ENCODE results near the gene SMIM22.
A peak's percentile ranks its signal among the peaks of the same experiment; 100 is the strongest.

The SMIM22 gene

GRCh38 chr16:4795181-4795827 lies at the start of gene SMIM22:
SMIM22 (plus strand) TSS chr16:4795369; CDS start chr16:4795735, 366 bp downstream.
- DNase-seq (ENCODE audit: low read depth, low spot score): no peak

DNA sequence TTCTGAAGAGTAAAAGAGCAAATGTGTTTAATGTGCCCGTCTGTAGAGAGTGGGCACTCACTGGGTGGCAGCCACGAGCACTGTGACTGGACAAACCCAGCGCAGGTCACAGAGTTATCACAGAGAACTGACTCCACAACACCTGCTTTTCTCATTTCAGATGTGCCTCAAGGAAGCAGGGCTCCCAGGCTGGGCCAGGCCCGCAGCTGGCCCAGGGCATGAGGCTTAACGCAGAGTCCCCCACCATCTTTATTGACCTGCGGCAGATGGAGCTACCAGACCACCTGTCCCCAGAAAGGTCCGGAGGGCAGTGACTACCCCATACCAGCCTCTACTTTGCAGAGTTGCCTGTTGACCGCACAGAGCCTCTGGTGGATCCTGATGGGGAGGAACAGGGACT lies 49.0 kb upstream of the SMIM22 start:
- DNase-seq (ENCODE audit: low read depth, low spot score): no peak

GRCh38 chr16:4746991-4747574 lies 48.1 kb upstream of the SMIM22 start:
- DNase-seq (ENCODE audit: low read depth, low spot score): peak; percentile 24

DNA sequence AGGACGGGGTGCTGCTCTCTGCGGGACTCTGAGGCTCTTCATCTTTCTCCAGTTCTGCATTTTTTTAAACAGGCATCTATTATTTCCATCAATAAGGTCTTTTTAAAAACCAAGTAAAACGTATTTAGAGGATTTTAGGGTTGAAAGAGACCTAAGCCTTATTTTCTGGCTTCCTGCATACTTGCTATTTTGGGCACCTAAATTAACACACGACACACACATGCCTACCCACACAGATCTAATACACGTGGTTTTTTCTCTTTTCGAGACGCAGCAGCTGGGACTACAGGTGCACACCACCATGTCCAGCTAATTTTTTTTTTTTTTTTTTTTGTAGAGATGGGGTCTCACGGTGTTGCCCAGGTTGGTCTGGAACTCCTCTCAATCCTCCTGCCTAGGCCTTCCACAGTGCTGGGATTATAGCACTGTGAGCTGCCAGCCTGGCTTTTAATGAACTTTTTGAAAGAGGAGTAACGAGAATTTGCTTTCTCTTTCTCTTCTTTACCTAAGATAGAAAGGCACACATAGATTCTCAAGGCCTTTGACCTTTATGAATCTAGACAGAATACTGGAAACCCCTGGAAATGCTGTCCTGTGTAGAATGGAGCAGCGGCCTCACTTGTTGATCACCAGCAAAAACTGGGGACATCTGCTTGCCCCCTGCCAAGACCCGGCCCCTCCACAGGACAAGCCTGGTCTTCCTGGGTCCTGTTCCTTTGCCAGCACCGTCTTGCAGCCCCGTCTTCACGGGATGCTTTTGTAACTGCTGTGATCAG lies 47.1 kb upstream of the SMIM22 start:
- no peak for DNase-seq (ENCODE audit: low read depth, low spot score)

DNA sequence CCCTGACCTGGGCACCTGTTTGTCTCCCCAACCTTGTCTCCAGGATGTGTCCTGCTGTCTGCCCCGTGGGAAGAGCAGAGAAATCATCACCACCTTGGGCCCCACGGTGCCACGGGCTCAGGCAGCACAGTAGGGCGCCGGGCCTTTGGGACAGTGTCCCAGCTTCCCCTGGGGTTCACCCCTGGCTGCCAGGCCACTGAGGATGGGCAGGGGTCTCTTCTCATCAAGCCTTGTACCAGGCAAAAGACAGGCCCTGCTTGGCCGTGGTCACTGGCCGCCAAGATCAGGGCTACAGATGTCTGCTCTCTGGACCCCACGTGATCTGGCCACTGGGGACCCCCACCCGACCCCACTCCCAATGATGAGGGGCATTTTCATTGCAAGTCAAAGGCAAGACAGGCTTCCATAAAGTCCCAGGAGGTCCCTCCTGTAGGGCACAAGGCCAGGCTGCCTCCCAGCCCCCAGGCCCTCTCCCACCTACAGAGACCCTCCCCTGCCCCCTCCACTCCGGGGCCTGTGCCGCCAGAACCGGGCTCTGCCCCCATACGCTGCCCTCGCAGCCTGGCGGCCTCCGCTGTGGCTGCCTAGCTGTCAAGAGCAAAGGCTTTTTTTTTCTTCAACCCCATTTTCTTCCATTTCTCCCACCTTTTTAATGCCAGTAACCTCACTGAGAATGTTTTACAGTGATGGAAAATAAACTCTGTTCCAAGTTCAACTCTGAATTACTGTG lies 46.3 kb upstream of the SMIM22 start:
- DNase-seq (ENCODE audit: low read depth, low spot score): no peak

DNA sequence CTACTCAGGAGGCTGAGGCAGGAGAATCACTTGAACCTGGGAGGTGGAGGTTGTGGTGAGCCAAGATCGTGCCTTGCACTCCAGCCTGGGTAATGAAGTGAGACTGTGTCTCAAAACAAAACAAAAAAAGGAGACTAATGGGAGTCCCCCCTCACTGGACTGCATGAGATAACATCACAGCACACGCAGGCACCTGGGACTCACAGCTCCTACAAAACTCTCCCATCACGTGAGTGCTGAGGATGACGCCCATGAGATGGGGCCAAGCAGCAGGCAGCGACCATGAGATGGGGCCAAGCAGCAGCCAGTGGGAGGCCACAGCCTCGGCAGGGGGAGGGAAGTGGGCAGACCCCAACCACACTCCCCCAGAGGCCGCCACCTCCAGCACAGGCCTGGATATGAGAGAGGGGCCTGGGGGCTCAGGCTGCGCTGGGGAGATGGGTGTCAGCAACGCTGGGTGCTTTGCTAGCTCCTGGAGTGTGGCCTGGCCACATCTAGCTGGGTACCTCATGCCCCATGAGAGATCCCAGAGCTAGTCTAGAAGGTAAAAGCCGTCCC lies 45.4 kb upstream of the SMIM22 start:
- DNase-seq (ENCODE audit: low read depth, low spot score): no peak

DNA sequence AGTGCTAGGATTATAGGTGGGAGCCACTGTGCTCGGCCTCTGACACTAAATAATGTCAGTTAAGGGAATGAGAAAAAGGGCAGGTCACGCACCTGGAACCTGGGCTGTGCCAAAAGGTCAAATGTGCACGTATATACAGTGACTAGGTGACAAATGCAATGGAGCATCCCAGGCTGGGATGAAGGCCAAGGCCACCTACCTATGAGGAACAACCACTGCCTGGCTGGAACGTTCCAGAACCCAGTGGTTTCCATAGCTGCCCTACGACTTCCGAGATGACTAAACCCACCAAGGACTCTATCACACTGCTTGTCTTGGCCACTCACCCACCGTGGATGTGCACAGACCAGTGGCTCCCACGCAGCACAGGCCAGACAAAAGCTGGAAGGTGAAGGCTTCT lies 44.3 kb upstream of the SMIM22 start:
- no peak for DNase-seq (ENCODE audit: low read depth, low spot score)

DNA sequence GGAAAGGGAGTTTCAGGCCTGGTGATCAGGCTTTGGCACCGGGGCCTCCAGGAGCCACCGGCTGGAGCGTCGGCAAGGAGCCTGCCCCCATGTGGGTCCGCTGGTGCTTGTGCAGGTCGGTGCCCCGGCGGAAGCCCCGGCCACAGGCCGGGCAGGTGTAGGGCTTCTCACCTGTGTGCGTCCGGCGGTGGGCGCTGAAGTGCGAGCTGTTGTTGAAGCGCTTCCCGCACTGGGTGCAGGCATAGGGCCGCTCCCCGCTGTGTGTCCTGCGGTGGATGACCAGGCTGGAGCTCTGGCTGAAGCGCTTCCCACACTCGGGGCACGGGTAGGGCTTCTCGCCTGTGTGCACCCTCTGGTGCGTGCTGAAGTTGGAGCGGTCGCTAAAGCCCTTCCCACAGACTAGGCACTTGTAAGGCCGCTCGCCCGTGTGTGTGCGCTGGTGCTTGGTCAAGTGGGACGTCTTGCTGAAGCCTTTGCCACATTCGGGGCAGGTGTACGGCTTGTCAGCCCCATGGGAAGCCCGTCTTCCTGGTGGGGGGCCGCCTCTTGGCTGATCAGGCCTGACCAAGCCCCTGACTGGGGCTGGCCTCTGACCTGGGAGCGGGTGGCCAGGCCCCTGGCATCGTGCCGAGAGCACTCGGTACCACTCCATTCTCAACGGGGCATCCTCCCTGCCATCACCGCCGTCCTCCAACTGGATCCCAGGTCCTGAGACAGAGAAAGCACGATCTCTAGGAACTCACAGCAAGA lies 42.6 kb upstream of the SMIM22 start:
- no peak for DNase-seq (ENCODE audit: low read depth, low spot score)

- no peak for DNase-seq (ENCODE audit: low read depth, low spot score)
Measured at GRCh38 chr16:4753227-4753626, 41.9 kb upstream of the SMIM22 start.

DNA sequence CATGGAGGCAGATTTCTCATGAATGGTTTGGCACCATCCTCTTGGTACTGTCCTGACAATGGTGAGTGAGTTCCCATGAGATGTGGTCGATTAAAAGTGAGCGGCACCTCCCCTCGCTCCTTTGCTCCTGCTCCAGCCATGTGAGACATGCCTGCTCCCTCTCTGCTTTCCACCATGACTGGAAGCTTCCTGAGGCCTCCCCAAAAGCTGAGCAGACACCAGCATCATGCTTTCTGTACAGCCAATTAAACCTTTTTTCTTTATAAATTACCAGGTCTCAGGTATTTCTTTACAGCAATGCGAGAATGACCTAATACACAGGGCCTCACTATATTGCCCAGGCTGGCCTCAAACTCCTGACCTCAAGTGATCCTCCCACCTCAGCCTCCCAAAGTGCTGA lies 40.3 kb upstream of the SMIM22 start:
- DNase-seq (ENCODE audit: low read depth, low spot score): no peak

GRCh38 chr16:4755687-4756086 lies 39.5 kb upstream of the SMIM22 start:
- no peak for DNase-seq (ENCODE audit: low read depth, low spot score)

- DNase-seq (ENCODE audit: low read depth, low spot score): no peak
Measured at GRCh38 chr16:4760221-4760910, 34.8 kb upstream of the SMIM22 start.

DNA sequence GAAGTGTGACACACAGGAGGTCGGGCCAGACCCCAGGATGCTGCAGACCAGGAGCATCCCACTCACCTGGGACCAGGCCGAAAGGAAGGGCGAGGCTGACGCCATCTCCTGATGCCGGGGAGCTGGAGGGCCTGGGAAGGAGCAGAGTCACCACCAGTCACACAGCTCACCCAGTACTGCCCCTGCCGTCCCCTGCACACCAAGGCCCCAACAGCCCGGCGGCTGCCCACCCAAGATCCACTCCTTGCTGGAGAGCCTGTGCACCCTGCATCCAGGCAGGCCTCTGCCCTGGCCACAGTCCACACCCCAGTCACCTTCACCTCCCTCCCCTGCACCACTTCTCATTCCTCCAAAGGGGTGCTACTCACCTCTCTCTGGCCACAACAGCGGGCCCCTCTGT lies 33.0 kb upstream of the SMIM22 start:
- DNase-seq (ENCODE audit: low read depth, low spot score): no peak

DNA sequence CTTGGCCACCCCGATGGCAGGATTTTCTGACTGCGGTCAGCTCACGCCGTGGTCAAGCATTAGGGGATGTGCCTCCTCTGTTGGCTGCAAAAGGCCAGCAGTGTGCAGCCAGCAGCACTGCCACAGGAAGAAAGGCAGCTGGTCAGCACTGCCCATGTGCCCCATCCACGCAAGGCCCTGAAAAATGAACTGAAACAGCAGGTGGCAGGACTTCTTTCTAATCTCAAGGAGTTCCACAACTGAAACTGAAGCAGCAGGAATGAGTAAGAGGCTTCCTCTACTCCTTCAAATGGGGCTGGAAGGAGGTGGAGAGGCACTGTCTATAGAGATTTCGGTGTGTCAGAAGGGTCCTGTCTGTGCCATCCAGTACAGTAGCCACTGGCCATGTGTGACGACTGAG lies 31.4 kb upstream of the SMIM22 start:
- no peak for DNase-seq (ENCODE audit: low read depth, low spot score)

DNA sequence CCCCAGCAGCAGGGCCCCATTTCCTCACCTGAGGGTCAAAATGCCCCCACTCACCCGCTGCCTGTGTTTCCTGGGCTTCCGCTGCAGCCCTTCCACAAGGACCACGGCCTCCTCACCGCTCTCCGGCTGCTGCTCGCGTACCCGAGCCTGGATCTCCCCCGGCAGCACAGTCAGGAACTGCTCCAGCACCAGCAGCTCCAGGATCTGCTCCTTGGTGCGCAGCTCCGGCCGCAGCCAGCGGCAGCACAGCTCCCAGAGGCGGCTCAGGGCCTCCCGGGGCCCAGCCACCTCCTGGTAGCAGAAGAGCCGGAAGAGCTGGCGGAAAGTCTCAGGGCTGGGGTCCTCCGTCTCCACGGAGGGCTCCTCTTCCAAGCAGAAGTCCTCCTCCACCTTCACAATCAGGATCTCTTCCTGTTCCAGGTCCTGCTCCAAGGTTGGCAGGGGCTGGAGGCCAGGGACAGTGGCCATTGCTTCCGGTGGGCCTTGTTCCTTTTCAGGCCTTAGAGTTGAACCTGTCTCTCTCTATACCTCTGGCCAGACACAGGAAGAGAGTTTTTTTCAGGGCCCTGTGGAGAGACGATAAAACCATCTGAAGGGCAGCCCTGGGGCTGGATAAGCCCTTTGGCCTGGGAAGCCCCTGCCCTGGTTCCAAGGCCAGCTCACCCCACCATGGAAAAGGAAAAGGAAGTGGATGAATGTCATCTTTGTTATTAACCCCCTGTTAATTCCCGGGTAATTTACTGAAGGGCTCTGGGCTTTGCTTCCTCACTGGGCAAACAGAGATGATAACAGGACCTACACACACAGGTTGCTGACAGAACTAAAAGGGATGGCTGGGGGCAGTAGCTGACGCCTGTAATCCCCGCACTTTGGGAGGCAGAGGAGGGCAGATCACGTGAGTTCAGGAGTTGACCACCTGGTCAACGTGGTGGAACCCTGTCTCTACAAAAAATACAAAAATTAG lies 29.4 kb upstream of the SMIM22 start:
- no peak for DNase-seq (ENCODE audit: low read depth, low spot score)

DNA sequence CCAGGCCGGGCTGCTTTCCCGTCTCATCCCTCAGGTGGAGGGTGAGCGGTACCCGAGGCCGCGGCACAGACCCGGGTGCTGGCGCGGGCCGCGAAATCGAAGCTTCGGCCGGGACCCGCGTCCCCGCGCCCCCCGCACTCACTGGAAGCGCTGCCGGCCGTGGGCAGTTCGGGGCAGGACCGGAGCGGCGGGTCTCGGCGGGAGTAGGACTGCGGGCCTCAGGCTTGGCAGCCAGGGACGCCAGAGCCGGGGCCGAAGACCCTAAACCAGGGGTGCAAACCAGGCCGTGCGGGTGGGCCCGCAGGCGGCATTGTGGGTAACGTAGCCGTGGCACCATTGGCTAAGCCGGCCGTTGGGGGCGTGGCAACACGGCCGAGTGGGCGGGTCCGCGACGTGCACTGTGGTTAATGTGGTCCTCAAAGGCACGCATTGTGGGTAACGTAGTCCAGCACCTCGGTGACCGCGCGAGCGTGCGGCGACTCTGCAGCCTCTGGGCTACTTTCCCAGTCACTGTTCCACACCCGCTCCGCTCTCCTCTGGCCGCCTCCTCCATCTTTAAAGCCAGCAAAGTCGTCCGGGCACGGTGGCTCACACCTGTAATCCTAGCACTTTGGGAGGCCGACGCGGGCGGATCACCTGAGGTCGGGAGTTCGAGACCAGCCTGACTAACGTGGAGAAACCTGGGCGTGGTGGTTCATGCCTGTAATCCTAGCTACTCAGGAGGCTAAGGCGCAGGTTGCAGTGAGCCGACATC lies 28.1 kb upstream of the SMIM22 start, which contains the start of gene ZNF500:
Gene ZNF500, minus strand, starts transcription at position 288 of the 754 bp plus-strand sequence. CDS start 1,184 bp downstream, outside the sequence.
- peak; percentile 99 for DNase-seq (ENCODE audit: low read depth, low spot score)

DNA sequence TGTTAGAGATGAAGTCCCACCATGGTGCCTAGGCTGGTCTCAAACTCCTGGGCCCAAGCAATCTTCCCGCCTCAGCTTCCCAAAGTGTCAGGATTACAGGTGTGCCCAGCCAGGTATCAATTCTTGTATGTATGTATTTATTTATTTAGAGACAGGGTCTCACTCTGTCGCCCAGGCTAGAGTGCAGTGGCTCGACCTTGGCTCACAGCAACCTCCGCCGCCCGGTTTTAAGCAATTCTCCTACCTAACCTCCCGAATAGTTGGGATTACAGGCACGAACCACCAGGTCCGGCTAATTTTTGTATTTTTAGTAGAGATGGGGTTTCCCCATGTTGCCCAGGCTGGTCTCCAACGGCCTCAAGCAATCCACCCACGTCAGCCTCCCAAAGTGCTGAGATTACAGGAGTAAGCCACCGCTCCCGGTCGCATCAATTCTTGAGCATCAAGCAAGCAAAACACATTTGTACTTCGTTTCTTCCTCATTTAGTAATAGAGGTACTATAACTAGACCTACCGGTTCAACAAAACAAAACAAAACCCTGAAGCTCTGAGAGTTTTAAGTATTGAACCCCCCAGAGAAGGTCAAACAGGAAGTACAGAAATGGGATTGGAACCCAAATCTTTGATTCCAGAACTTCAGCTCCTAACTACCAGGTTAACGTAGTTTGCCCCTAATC lies 27.2 kb upstream of the SMIM22 start:
- no peak for DNase-seq (ENCODE audit: low read depth, low spot score)

Measured in astrocyte of the hippocampus (primary cell).